ENCODE results near the gene LMCD1. TPM values are rescaled to one million over a fixed set of nuclear protein-coding genes. Genes with fewer than 3 reads are reported as not detected.
A peak's percentile ranks its signal among the peaks of the same experiment; 100 is the strongest.

LMCD1 gene
- total and polyA plus RNA-seq, 4 donors, result 33.6 to 179 (median 98.4) TPM

- H3K27me3 ChIP-seq (ENCODE audit: control insufficient read depth in 3 of 3, insufficient read depth in 3 of 3, low read length in 2 of 3), result no peaks in the 10 kb centered on the region
Measured at GRCh38 chr3:8606701-8607231, 105.1 kb downstream of the LMCD1 start.

GRCh38 chr3:8607234-8608040 is 105.8 kb downstream of the LMCD1 start:
- peak; percentile 69 to 82 (median 79) for DNase-seq
- peak overlapping the region in 1 of 2 donors; percentile 26 for H3K27ac ChIP-seq (ENCODE audit: low read depth in 1 of 2, low read length in 1 of 2)
- H3K9ac ChIP-seq (ENCODE audit: insufficient read depth in 1 of 2, low read length in 2 of 2), result no peak overlapping the region
- H3K9me3 ChIP-seq (ENCODE audit: control insufficient read depth in 4 of 4, insufficient read depth in 3 of 4, low read length in 3 of 4), result no peaks in the 10 kb centered on the region
- no peaks in the 10 kb centered on the region for H3K27me3 ChIP-seq (ENCODE audit: control insufficient read depth in 3 of 3, insufficient read depth in 3 of 3, low read length in 2 of 3)
- no peaks in the 10 kb centered on the region for H3K36me3 ChIP-seq (ENCODE audit: control insufficient read depth in 4 of 4, insufficient read depth in 4 of 4, low read length in 4 of 4)
- ATAC-seq (ENCODE audit: insufficient read depth, low FRiP score), result peak; percentile 68
- no peak overlapping the region for H3K4me3 ChIP-seq
- peaks cover 0 to 9% (median 6%) of the 10 kb centered on the region in 5 donors for H3K4me1 ChIP-seq (ENCODE audit: control insufficient read depth in 5 of 5, insufficient read depth in 5 of 5, low read length in 5 of 5)
- 56 to 68% methylated on average over 7 of the region's 7 CpGs for WGBS, 2 donors
- TF ChIP-seq CTCF (IDR thresholded peaks at IDR 0.05; ENCODE audit: control extremely low read depth, extremely low read depth), result peak; percentile 49

More at GRCh38 chr3:8606701-8607231, 105.1 kb downstream of the LMCD1 start:
- 55 to 75% methylated on average over 7 of the region's 7 CpGs for whole genome bisulfite sequencing, 2 donors
- no peak overlapping the region for H3K9ac ChIP-seq (ENCODE audit: insufficient read depth in 1 of 2, low read length in 2 of 2)
- no peak for ATAC-seq (ENCODE audit: insufficient read depth, low FRiP score)
- H3K27ac ChIP-seq (ENCODE audit: low read depth in 1 of 2, low read length in 1 of 2), result no peak overlapping the region
- TF ChIP-seq CTCF (IDR thresholded peaks at IDR 0.05; ENCODE audit: control extremely low read depth, extremely low read depth), result no peak
- peaks cover 0 to 9% (median 6%) of the 10 kb centered on the region in 5 donors for H3K4me1 ChIP-seq (ENCODE audit: control insufficient read depth in 5 of 5, insufficient read depth in 5 of 5, low read length in 5 of 5)
- no peak overlapping the region for H3K4me3 ChIP-seq
- DNase-seq, result peak in 2 of 3 donors; percentile 19 to 31
- no peaks in the 10 kb centered on the region for H3K9me3 ChIP-seq (ENCODE audit: control insufficient read depth in 4 of 4, insufficient read depth in 3 of 4, low read length in 3 of 4)
- H3K36me3 ChIP-seq (ENCODE audit: control insufficient read depth in 4 of 4, insufficient read depth in 4 of 4, low read length in 4 of 4), result no peaks in the 10 kb centered on the region

GRCh38 chr3:8608041-8608790 is 106.6 kb downstream of the LMCD1 start:
- Histone ChIP-seq H3K27me3 (ENCODE audit: control insufficient read depth in 3 of 3, insufficient read depth in 3 of 3, low read length in 2 of 3) (no peaks in the 10 kb centered on the region), H3K4me1 (ENCODE audit: control insufficient read depth in 5 of 5, insufficient read depth in 5 of 5, low read length in 5 of 5) (peaks cover 0 to 9% (median 5%) of the 10 kb centered on the region in 5 donors), H3K9ac (ENCODE audit: insufficient read depth in 1 of 2, low read length in 2 of 2) (no peak overlapping the region), H3K9me3 (ENCODE audit: control insufficient read depth in 4 of 4, insufficient read depth in 3 of 4, low read length in 3 of 4) (no peaks in the 10 kb centered on the region), H3K27ac (ENCODE audit: low read depth in 1 of 2, low read length in 1 of 2) (no peak overlapping the region), H3K4me3 (no peak overlapping the region), H3K36me3 (ENCODE audit: control insufficient read depth in 4 of 4, insufficient read depth in 4 of 4, low read length in 4 of 4) (no peaks in the 10 kb centered on the region)
- ATAC-seq (ENCODE audit: insufficient read depth, low FRiP score), result no peak
- no peak for DNase-seq
- TF ChIP-seq CTCF (IDR thresholded peaks at IDR 0.05; ENCODE audit: control extremely low read depth, extremely low read depth), result no peak
- WGBS, 2 donors, result 89 to 92% methylated on average over 16 of the region's 16 CpGs
